ENCODE data around the gene PRKAR1A.

DNA sequence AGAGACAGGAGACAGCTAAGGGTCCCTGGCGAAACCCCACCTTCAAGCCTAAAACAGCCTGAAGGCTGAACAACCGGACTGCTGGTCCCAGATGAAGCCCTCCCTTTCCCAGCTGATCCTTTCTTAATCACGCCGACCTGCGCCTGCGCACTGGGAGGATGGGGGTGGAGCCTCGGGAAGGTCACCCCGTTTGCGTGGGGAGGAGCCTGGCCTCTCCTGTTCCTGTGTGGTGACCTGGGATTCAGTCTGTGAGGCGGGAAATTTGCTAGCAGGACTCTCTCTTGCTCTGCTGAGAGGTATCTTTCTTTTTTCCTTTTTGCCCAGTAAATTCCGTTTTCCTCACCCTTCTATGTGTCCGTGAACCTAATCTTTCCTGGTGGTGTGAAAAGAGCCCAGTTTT lies 79.4 kb downstream of the PRKAR1A start:
- TF ChIP-seq, protein P1, sequence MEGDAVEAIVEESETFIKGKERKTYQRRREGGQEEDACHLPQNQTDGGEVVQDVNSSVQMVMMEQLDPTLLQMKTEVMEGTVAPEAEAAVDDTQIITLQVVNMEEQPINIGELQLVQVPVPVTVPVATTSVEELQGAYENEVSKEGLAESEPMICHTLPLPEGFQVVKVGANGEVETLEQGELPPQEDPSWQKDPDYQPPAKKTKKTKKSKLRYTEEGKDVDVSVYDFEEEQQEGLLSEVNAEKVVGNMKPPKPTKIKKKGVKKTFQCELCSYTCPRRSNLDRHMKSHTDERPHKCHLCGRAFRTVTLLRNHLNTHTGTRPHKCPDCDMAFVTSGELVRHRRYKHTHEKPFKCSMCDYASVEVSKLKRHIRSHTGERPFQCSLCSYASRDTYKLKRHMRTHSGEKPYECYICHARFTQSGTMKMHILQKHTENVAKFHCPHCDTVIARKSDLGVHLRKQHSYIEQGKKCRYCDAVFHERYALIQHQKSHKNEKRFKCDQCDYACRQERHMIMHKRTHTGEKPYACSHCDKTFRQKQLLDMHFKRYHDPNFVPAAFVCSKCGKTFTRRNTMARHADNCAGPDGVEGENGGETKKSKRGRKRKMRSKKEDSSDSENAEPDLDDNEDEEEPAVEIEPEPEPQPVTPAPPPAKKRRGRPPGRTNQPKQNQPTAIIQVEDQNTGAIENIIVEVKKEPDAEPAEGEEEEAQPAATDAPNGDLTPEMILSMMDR (IDR thresholded peaks at IDR 0.05; ENCODE audit: low read depth, low read length): no peak
- no peak for TF ChIP-seq POLR2A (IDR thresholded peaks at IDR 0.05; ENCODE audit: extremely low read depth, insufficient read length)
